ENCODE measurements around the gene CCDC171.

- TF ChIP-seq, protein P1, sequence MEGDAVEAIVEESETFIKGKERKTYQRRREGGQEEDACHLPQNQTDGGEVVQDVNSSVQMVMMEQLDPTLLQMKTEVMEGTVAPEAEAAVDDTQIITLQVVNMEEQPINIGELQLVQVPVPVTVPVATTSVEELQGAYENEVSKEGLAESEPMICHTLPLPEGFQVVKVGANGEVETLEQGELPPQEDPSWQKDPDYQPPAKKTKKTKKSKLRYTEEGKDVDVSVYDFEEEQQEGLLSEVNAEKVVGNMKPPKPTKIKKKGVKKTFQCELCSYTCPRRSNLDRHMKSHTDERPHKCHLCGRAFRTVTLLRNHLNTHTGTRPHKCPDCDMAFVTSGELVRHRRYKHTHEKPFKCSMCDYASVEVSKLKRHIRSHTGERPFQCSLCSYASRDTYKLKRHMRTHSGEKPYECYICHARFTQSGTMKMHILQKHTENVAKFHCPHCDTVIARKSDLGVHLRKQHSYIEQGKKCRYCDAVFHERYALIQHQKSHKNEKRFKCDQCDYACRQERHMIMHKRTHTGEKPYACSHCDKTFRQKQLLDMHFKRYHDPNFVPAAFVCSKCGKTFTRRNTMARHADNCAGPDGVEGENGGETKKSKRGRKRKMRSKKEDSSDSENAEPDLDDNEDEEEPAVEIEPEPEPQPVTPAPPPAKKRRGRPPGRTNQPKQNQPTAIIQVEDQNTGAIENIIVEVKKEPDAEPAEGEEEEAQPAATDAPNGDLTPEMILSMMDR (conservative IDR thresholded peaks at IDR 0.05) = no peak
- TF ChIP-seq EZH2 (IDR thresholded peaks at IDR 0.05; ENCODE audit: low read depth) = no peak
Observed at GRCh38 chr9:15851766-15852165, 298.9 kb downstream of the CCDC171 start.

Measured in PC-9 (cell line).